ENCODE data around the gene SHCBP1. TPM values are rescaled to one million over a fixed set of nuclear protein-coding genes. Genes with fewer than 3 reads are reported as not detected.
"Not testable (repeated sequence)": the region's sequence is repeated elsewhere in the genome, so short reads cannot be mapped to it uniquely, and the experiment has no call there.

Gene SHCBP1
- total and polyA plus RNA-seq, 2 donors (not counting 1 experiment from before 2014, with no cell fraction given), result 7.3 to 13.0 TPM

- H3K27ac ChIP-seq (ENCODE audit: insufficient read depth, low read length); H3K4me2 ChIP-seq (ENCODE audit: extremely low read depth, insufficient read depth, low read length); H3K9ac ChIP-seq (ENCODE audit: insufficient read depth, low read length); H3K9me3 ChIP-seq (ENCODE audit: control insufficient read depth, insufficient read depth, low read depth, low read length); DNase-seq (ENCODE audit: low read depth in 2 of 2); H3K4me3 ChIP-seq (replicated peaks in 1 of 4; ENCODE audit: control extremely low read depth in 1 of 4, insufficient read depth in 1 of 4, low read depth in 3 of 4, low read length in 4 of 4); H3K36me3 ChIP-seq (ENCODE audit: control insufficient read depth, insufficient read depth, low read length); H4K20me1 ChIP-seq (ENCODE audit: control insufficient read depth, extremely low read depth, insufficient read depth, low read length); H3K4me1 ChIP-seq (ENCODE audit: control insufficient read depth, extremely low read depth, insufficient read depth, low read length); H2AFZ ChIP-seq (ENCODE audit: low read length); H3K27me3 ChIP-seq (ENCODE audit: control insufficient read depth, insufficient read depth, low read length): not testable (repeated sequence)
- peaks cover 13% of the 10 kb centered on the region for H3K79me2 ChIP-seq (ENCODE audit: control insufficient read depth, insufficient read depth, low read length)
Observed at GRCh38 chr16:46624862-46625261, 3.7 kb upstream of the SHCBP1 start.

GRCh38 chr16:46623707-46624106 lies 2.5 kb upstream of the SHCBP1 start:
- not testable (repeated sequence) for H3K27me3 ChIP-seq (ENCODE audit: control insufficient read depth, insufficient read depth, low read length); H3K4me2 ChIP-seq (ENCODE audit: extremely low read depth, insufficient read depth, low read length); H3K36me3 ChIP-seq (ENCODE audit: control insufficient read depth, insufficient read depth, low read length); H3K9ac ChIP-seq (ENCODE audit: insufficient read depth, low read length); DNase-seq (ENCODE audit: low read depth in 2 of 2); H3K27ac ChIP-seq (ENCODE audit: insufficient read depth, low read length); H3K9me3 ChIP-seq (ENCODE audit: control insufficient read depth, insufficient read depth, low read depth, low read length); H4K20me1 ChIP-seq (ENCODE audit: control insufficient read depth, extremely low read depth, insufficient read depth, low read length); H2AFZ ChIP-seq (ENCODE audit: low read length); H3K4me3 ChIP-seq (replicated peaks in 1 of 4; ENCODE audit: control extremely low read depth in 1 of 4, insufficient read depth in 1 of 4, low read depth in 3 of 4, low read length in 4 of 4); H3K4me1 ChIP-seq (ENCODE audit: control insufficient read depth, extremely low read depth, insufficient read depth, low read length)
- peaks cover 22% of the 10 kb centered on the region for H3K79me2 ChIP-seq (ENCODE audit: control insufficient read depth, insufficient read depth, low read length)

GRCh38 chr16:46623246-46623645 lies 2.1 kb upstream of the SHCBP1 start:
- DNase-seq (ENCODE audit: low read depth in 2 of 2); H3K4me2 ChIP-seq (ENCODE audit: extremely low read depth, insufficient read depth, low read length); H3K27ac ChIP-seq (ENCODE audit: insufficient read depth, low read length); H4K20me1 ChIP-seq (ENCODE audit: control insufficient read depth, extremely low read depth, insufficient read depth, low read length); H3K36me3 ChIP-seq (ENCODE audit: control insufficient read depth, insufficient read depth, low read length); H3K27me3 ChIP-seq (ENCODE audit: control insufficient read depth, insufficient read depth, low read length); H3K4me3 ChIP-seq (replicated peaks in 1 of 4; ENCODE audit: control extremely low read depth in 1 of 4, insufficient read depth in 1 of 4, low read depth in 3 of 4, low read length in 4 of 4); H3K4me1 ChIP-seq (ENCODE audit: control insufficient read depth, extremely low read depth, insufficient read depth, low read length); H3K9ac ChIP-seq (ENCODE audit: insufficient read depth, low read length); H2AFZ ChIP-seq (ENCODE audit: low read length); H3K9me3 ChIP-seq (ENCODE audit: control insufficient read depth, insufficient read depth, low read depth, low read length): not testable (repeated sequence)
- peaks cover 25% of the 10 kb centered on the region for H3K79me2 ChIP-seq (ENCODE audit: control insufficient read depth, insufficient read depth, low read length)

- H3K27ac ChIP-seq (ENCODE audit: insufficient read depth, low read length), result no peak overlapping the region
- H3K79me2 ChIP-seq (ENCODE audit: control insufficient read depth, insufficient read depth, low read length), result peaks cover 25% of the 10 kb centered on the region
Observed at GRCh38 chr16:46621934-46622676, 926 bp upstream of the SHCBP1 start.

More at GRCh38 chr16:46621934-46622676, 926 bp upstream of the SHCBP1 start:
- no peak for TF ChIP-seq CTCF (conservative IDR thresholded peaks at IDR 0.05 in 1 of 2, IDR thresholded peaks at IDR 0.05 in 1 of 2; ENCODE audit: low read depth in 1 of 2, low read length in 2 of 2)
- TF ChIP-seq EZH2 (IDR thresholded peaks at IDR 0.05; ENCODE audit: low read length, missing control alignments), result no peak
- DNase-seq (ENCODE audit: low read depth in 2 of 2), result no peak
- H2AFZ ChIP-seq (ENCODE audit: low read length), result no peak overlapping the region
- no peak overlapping the region for H3K4me2 ChIP-seq (ENCODE audit: extremely low read depth, insufficient read depth, low read length)
- H3K4me1 ChIP-seq (ENCODE audit: control insufficient read depth, extremely low read depth, insufficient read depth, low read length), result peaks cover 7% of the 10 kb centered on the region
- no peak overlapping the region for H3K9ac ChIP-seq (ENCODE audit: insufficient read depth, low read length)
- H3K27me3 ChIP-seq (ENCODE audit: control insufficient read depth, insufficient read depth, low read length), result no peaks in the 10 kb centered on the region
- H4K20me1 ChIP-seq (ENCODE audit: control insufficient read depth, extremely low read depth, insufficient read depth, low read length), result no peaks in the 10 kb centered on the region
- H3K4me3 ChIP-seq (replicated peaks in 1 of 4; ENCODE audit: control extremely low read depth in 1 of 4, insufficient read depth in 1 of 4, low read depth in 3 of 4, low read length in 4 of 4), result no peak overlapping the region
- H3K9me3 ChIP-seq (ENCODE audit: control insufficient read depth, insufficient read depth, low read depth, low read length), result no peaks in the 10 kb centered on the region
- H3K36me3 ChIP-seq (ENCODE audit: control insufficient read depth, insufficient read depth, low read length), result no peaks in the 10 kb centered on the region
